Ammon's horn (tissue), 1 donor: ENCODE results near the gene LCP1.
"Not testable (repeated sequence)": the region's sequence is repeated elsewhere in the genome, so short reads cannot be mapped to it uniquely, and the experiment has no call there.

ENCODE experiments used
- DNase-seq: peaks from one replicate; pipeline ENCODE4 v3.0.0-alpha.2; 2016; ENCODE audit warnings: low spot score

Gene LCP1, protein sequence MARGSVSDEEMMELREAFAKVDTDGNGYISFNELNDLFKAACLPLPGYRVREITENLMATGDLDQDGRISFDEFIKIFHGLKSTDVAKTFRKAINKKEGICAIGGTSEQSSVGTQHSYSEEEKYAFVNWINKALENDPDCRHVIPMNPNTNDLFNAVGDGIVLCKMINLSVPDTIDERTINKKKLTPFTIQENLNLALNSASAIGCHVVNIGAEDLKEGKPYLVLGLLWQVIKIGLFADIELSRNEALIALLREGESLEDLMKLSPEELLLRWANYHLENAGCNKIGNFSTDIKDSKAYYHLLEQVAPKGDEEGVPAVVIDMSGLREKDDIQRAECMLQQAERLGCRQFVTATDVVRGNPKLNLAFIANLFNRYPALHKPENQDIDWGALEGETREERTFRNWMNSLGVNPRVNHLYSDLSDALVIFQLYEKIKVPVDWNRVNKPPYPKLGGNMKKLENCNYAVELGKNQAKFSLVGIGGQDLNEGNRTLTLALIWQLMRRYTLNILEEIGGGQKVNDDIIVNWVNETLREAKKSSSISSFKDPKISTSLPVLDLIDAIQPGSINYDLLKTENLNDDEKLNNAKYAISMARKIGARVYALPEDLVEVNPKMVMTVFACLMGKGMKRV

DNA sequence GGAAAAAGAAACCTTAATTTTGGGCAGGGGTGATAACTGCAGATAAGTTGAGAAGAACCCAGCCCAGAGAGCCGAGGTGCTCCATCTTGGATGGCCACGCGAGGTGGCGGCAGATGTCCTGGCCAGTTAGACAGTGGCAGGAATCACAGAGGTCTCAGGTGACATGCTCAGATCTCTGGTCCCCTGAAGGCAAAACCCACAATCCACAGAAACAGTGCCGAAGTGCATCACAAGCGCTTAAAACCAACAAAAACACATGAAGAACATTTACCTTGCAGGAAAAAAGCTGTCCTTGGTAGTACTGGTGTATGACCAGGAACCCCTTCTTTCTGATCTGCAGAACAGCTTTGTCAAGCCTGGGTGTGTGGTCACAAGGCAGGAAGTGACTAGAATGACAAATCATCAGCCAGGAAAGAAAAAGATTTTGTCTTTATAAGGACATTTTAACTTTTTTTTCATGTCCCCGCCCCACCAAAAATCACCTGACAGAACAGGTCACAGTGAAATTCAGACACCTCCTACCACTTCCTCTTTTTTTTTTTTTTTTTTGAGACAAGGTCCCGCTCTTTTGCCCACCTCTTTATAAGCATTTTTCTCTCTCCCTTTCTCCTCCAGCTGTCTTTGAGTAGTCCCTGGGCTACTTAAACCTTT lies at the start of gene LCP1:
Gene LCP1 (minus strand): TSS at position 338 of the 651 bp plus-strand sequence. CDS start 22,515 bp downstream, outside the sequence.
- DNase-seq = peak; percentile 29

DNA sequence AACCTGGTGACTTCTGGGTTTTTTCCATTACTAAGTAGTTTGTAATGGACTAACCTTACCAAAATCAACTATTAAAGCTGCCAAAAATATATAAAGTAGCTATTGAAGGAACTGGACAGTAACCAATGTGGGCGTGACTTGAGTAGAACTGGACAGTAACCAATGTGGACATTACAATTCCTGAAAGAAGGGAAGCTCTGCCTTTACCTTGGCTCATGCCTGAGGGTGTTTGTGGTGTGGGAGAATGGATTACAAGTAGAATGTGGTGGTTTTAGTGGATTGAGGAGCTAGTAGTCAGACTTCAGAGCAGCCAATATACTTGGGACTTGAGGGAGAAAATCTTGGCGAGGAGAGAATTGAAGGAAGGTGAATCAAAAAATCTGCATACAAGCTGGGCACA lies 47.3 kb upstream of the LCP1 start:
- no peak for DNase-seq

DNA sequence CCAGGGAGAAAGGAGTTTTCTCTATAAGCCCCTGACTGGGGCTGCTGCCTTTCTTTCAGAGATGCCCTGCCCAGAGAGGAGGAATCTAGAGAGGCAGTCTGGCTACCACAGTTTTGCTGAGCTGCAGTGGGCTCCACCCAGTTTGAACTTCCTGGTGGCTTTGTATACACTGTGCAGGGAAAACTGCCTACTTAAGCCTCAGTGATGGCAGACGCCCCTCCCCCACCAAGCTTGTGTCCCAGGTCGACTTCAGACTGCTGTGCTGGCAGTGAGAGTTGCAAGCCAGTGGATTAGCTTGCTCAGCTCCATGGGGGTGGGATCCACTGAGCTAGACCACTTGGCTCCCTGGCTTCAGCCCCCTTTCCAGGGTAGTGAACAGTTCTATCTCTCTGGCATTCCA lies 38.3 kb upstream of the LCP1 start:
- not testable (repeated sequence) for DNase-seq

DNA sequence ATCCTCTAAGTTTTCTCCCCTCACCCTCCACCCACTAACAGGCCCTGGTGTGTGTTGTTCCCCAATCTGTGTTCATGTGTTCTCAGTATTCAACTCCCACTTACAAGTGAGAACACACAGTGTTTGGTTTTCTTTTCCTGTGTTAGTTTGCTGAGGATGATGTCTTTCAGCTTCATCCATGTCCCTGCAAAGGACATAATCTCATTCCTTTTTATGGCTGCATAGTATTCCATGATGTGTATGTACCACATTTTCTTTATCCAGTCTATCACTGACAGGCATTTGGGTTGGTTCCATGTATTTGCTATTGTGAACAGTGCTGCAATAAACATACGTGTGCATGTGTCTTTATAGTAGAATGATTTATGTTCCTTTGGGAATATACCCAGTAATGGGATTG lies 32.8 kb upstream of the LCP1 start:
- DNase-seq = not testable (repeated sequence)

DNA sequence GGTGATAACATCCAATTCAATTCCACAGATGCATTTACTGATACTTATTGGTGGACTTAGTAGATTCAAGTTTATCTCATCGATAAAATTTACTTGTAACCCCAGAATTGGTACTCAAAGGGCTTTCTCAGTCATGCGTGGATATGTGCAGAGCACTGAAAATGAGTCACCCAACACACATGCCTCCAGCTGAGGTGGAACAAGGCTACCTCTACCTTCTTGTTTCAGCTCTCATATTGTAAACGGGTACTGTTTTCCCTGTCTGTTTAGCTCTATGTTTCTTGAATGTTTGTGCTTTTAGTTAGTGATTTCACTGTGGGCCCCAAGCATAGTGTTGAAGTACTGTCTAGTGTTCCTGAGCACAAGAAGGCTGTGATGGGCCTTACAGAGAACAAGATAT lies 31.3 kb upstream of the LCP1 start:
- no peak for DNase-seq

DNA sequence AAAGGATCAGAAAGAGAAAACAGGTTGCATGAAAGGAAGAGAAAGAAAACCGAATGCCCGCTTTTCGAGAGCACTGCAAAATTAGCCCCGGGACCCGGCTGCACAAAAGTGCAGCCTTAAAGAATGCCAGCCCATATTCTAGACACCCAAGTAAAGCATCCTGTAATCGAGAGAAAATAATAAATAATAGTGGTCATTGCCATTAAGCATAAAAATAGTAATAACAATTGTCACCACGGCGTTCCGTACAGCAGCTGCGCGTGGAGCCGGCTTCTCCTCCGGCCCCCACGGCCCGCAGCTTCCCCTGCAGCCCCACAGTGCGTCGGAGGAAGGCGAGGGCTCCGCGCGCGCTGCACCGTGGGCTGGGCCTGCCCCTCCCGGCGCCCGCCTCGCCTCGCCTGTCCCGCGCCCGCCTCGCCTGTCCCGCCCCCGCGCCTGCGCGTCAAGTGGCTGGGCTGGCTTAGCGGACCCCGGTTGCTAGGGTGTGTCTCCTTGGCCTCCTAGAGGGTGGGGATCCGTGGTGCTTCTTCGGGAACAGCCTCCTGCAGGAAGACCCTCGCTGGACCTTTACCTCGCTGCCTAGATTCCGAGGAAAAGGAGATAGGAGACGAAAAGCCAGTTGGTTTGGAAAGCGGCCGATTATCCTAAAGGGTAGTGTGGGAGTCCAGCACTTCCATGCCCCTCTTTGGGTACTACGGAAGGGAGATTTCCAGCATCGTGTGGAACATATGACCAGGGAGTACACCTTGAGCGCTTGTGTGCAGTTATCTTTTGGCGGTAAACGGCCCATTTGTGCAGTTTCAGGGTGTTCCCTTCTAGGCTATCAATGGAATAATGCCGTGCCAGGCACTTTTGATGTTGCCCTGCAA lies 29.7 kb upstream of the LCP1 start, which contains the start of gene LRRC63:
Gene LRRC63 (plus strand): TSS at position 446 of the 869 bp plus-strand sequence. CDS start 1,107 bp downstream, outside the sequence.
- peak; percentile 93 for DNase-seq

DNA sequence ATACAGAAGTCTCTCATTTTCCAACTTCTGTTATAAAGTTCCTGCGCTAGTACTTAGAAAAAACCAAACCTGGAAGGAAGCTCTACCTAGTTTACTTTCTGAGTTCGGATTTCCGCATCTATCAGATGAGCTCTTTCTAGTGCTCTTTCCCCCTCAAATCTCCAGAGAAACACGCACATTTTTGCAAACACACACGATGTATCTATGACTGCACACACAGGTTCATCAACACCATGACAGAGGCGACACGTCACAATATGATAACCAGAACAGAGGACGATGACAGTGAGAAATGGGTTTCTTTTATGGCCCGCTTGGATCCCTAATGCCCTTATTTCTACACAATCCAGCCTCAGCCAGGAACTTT lies 29.1 kb upstream of the LCP1 start:
- DNase-seq = peak; percentile 35

DNA sequence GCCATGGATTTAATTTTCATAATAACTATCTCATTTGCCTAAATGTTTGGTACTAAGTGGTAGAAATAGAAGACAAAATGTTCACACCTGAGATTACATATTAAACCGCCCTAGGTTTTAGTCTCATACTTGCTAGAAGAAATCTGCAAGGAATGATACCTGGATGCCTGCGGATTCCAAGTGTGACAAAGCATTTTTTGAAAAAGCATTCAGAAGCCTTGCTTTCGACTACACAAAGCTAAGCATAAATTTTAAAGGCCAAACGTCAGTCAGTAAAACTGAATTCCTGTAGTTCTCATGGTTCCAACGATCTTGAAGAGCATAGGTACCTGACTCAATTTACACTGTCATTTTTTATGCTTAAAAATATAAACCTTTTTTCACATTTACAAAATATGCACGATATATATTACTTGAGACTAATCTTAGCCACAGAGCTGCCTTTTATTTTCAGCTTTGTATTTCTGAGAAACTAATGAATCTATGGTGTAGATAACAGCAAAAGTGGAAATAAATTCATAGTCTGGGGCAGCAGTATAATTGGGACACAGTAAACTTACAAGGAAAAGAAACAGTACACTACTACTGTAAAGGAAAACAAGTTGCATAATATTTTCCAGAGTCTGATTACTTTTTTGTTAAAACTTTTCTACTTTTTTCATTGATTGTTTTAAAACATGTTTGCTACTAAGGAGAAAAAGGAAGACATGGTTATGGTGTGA lies 28.5 kb upstream of the LCP1 start:
- DNase-seq = no peak

DNA sequence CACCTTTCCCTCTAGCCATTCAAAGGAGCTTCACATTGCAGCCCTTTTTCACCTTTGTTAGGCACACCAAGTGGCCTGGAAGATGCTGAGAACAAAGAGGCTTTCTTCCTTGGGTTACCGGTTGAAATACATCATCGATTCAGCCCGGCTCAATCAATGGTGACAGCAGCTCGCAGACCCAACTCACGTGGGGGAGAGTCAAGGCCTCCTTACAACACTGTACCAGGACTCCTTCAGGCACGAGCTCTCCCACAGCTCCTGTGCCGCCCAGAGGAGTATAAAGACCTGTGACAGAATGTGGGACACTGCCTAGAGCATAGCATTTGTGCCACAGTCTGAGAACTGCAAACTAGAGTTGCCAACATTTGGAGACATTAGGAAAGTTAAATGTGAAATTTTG lies 25.9 kb upstream of the LCP1 start:
- DNase-seq = no peak

DNA sequence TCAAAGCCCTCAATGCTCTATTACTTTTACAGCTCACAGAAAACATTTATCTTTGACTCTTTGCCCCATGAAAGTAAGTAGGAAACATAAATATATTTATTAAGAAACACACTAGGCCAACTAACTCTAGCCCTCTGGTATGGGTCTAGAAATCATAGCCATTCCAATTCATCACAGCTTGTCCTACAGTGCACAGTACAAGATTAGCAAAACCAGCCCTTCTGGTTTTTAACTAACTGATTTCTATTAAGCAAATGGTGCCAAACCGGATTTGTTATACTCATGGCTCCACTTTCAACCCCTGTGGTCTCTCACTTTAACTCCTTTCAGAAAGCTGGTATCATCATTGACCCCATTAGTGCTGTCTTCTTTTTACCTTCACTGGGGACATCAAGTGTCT lies 24.2 kb upstream of the LCP1 start:
- DNase-seq = no peak

DNA sequence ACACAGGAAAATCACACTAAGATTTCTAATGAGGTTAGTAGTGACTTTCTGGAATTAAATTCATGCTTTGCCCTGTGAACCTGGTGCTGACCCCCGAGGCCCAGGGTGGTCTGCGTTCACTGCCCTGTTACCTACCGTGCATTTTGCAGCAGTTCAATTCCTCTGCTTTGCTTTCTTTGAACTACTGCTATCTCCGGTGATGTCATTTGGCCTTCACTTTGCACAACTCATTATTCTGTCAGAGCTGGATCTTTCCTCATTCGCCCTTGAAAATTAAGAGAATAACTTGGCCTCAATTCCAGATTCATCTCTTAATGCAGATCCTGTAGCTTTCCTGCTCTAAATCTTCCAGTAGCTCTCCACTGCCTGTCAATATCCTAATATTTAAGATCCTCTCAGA lies 21.0 kb upstream of the LCP1 start:
- no peak for DNase-seq

DNA sequence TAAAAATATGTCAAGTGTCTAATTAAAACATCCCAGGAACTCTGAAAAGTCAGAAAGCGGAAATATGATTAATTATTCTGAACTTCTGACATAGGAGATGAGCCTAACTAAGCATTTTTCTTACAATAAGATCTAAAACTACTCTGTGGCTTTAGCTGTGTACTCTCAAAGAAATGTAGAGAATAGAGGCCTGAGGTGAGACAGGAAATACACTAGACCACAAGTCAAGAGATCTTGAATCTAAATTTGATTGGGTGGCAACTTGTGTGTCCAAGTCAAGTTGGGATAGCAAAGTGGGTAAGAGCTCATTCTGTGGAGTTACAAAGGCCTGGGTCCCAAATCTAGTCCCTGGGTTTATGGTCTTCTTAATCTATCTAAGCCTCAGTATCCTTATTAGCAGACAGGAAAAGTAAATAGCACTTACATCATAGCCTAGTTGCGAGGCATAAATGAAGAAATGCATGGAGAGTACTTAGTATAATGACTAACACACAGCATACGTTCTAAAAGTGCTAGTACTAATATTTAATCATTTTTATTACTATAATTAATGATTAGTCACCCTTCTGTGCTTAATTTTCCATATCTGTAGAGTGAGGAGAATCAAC lies 20.3 kb upstream of the LCP1 start:
- DNase-seq = no peak

DNA sequence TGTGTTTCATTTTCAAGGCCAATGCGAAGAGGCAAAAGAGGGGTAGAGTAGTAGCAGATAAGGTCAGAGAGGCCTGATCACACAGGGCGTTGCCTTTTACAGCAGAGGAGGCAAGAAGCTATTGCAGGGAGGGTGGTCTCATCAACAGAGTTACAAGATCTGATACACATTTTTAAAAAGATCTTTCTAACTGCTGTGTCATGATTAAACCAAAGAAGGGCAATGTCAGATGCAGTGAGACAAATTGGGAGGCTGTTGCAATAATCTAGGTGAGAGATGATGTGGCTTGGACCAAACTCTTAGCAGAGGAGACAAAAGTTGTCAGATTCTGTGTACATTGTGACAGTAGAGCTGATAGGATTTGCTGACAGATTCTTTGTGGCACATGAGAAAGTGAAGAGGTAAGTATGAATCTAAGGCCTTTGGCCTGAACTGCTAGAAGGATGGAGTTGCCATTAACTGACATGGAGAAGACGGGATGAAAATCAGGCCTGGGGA lies 16.8 kb upstream of the LCP1 start:
- DNase-seq = no peak

DNA sequence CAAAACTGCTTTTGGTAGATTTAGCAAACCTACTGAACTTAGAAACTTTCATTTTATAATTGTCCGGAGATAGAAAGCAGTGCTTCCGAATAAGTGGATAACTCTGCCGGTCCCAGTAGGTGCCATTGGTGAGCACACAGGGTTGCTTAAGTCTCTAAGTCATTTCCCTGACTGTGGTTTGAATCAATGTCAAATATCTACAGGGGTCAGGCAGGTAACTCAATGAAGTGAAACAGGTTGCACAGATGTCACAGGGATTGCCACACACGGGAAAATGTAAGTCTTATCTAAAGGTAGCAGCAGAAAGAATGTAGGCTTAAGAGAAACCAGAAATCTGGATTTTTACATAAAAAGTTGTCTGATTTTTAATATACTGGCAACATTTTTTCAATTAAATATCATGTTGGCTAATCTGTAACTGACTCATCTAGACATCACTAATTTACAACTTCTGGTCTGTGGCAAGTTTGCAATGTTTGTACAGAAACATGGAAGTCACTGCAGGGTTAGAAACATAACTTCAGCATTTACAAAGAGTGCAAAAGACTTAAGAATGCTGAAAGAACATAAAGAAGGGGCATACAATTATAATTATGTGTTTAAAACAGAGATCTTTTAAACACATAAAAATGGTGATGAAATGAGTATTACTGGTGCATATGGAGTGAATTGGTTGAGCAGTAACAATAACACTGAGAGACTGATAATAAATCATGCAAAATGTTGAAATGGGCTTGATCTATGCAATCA lies 15.5 kb upstream of the LCP1 start:
- no peak for DNase-seq

DNA sequence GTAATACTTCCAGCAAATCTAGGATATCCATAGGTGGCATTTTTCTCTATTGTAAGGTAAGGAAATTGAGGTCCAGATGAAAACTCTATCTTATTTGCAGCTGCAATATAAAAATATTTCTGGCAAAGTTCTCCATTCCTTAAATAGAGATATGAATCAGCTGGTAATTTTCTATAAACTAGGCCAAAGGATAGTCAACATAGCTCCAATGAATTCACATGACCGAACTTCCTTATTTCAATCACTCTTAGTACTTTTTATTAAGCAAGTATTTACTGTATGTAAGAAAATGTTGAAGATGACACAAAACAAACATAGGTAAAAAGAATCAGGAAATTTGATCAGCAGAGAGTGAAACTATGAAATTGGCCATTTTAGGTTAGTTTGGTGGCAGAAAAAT lies 13.0 kb upstream of the LCP1 start:
- DNase-seq = no peak

DNA sequence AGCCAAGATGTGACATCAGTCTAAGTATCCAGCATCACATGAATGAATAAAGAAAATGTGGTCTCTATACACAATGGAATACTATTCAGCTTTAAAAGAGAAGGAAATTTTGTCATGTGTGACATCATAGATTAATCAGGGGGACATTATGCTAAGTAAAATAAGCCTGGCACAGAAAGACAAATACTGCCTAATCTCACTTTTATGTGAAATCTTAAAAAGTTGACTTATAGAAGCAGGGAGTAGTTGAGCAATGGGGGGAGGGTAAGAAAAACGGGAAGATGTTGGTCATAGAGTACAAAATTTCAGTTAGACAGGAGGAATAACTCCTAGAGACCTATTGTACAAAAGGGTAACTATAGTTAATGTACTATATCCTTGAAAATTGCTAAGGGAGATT lies 10.4 kb upstream of the LCP1 start:
- DNase-seq = no peak

DNA sequence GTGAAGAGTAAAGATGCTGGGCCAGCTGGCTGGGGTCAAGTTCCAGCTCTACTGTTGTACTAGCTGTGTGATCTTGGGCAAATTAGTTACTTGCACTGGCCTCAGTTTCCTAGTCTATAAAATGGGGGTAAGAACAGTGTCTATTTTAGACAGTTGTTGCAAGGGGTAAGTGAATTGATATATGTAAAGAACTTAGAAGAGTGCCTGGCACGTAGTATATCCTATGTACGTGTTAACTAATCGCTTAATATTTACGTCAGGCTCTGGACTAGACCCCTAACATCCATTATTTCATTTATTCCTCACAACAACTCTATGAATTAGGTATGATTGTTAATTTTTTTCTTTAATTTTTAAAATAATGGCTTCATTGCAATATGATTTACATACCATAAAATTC lies 3.7 kb upstream of the LCP1 start:
- no peak for DNase-seq

DNA sequence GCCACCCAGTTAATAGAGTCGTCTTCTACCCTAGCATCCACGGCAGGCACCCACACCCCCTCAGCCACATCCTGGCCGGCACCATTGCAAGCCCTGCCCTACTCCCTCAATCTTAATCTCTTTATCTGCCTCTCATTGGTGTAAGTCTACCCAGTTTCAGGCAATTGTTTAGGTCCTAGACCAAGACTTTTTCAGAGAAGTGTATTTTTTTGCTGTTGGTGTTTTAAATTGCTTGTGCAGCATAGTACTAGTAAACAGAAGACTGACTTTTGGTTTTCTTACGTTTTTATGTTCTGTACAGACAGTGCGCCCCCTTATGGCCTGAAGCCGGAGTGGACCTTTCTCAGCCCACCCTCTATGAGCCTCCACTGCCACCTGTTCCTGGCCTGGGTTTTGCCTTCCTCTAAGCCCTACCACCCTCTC lies 2.3 kb upstream of the LCP1 start:
- DNase-seq = peak; percentile 40

DNA sequence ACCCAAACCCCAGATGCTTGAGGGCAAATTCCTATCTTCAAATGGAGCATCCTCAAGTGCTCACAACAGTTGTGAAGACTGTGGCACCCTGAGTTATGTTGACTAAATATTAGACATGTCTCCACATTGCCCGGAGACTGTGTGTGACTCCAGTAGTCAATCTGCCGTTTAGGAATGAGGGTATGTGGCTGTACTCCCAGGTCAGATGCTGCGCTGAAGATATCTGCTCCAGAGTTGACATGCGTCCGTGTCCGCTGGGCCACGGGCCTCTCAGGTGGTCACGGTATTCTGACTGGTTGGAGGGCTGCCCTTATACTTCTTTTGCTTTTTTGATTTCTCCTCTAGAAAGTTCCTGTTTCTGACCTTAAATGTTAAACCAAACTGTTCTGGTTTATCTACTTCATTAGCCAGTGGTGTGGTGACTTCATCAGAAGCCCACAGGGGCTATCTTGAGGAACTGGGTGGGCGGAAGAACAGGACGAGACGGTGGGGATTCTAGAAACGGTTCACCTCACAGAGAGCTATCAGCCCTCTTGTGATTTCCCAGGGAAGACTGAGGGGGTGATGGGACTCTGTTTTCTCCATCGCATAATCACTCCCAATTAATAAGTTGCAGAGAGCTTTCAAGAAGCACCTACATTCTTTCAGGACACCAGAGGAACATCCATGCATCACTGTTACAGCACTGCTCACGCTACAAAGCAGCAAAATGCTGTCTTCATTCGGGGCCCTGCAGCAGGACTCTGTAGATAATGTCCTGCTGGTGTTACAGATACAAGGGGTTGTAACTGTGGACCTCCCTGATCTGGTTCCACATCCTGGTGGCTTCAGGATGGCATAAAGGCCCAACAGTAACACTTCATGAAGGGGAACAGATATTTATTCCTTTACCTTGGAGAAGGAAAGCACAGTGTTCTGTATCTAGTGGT lies 1.3 kb upstream of the LCP1 start:
- no peak for DNase-seq
